Psoas muscle (tissue), 8 donors: ENCODE data around the gene KHDRBS2. TPM values are rescaled to one million over a fixed set of nuclear protein-coding genes. Genes with fewer than 3 reads are reported as not detected.

Experiments
- ATAC-seq, 4 donors: fragments of 200-7000 bp; cut with Tn5 transposase; one replicate each; pipeline ENCODE4 v1.9.1; 2020; ENCODE audit warnings: moderate library complexity in 3 of 4, mild to moderate bottlenecking in 2 of 4
- DNase-seq, 2 donors: peaks; one replicate each; pipeline ENCODE4 v3.0.0-alpha.2; 2020
- H3K27ac ChIP-seq: fragments of 200-600 bp; one replicate; pipeline ENCODE4 v1.8.0; 2022
- H3K27me3 ChIP-seq, 3 donors: fragments of 200-600 bp in 1 of 3; one replicate each; pipeline versions ENCODE4 v1.6.1 to v1.8.0; 2013 to 2022; ENCODE audit warnings: low read length in 2 of 3, mild to moderate bottlenecking in 2 of 3, moderate library complexity in 1 of 3; ENCODE audit not compliant: insufficient read depth in 3 of 3
- H3K36me3 ChIP-seq, 2 donors: fragments of 200-600 bp in 1 of 2; one replicate each; pipeline versions ENCODE4 v1.6.1 to v1.8.0; 2013 to 2022; ENCODE audit warnings: low read depth in 1 of 2, mild to moderate bottlenecking in 1 of 2, moderate library complexity in 1 of 2; ENCODE audit not compliant: insufficient read depth in 1 of 2
- H3K4me1 ChIP-seq: fragments of 200-600 bp; one replicate; pipeline ENCODE4 v1.8.0; 2022
- H3K4me3 ChIP-seq: fragments of 200-600 bp; one replicate; pipeline ENCODE4 v1.8.0; 2022; ENCODE audit warnings: mild to moderate bottlenecking
- H3K9me3 ChIP-seq: fragments of 200-600 bp; one replicate; pipeline ENCODE4 v1.8.0; 2022
- CTCF ChIP-seq: fragments of 200-600 bp; IDR thresholded peaks from one replicate; pipeline ENCODE4 v1.8.0; 2022; ENCODE audit warnings: antibody characterized with exemption
- WGBS, 3 donors: extraction: QIAGEN DNeasy Blood & Tissue Kit; methylation state at CpG; one replicate each; pipeline versions ENCODE4 v1.1.6 to v1.1.7; 2013; 5-methylcytosine and 5-hydroxymethylcytosine counted together
- intact Hi-C, 2 donors: fragments of 100-400 bp; cut with DNase I; formaldehyde crosslinking; loops; one replicate each; pipeline versions ENCODE4 v1.11.0 to v1.14.2; 2022
- polyA plus RNA-seq, 3 donors: library from polyadenylated mRNA; stranded (reverse); fragments of 200-250 nt; gene quantifications; one replicate each; pipeline ENCODE4 v1.2.3, GENCODE V29; 2013
- total RNA-seq, 4 donors: library from RNA; stranded (reverse); fragmentation: NEBNext Ultra II Directional in 2 of 4; extraction: Animal tissue kit (Norgen Biotek cat#: 25700) in 2 of 4; gene quantifications; one replicate each; pipeline versions ENCODE4 v1.2.1 to v1.2.4, GENCODE V29; 2021 to 2023
- donor health status: healthy with polysubstance abuse.
- donor health status: DM: no; HTN: no; CAD: no; lungs with moderate emphysema.
- donor health status: Bipolar disorder and iron deficiency.
- donor health status: healthy.
- donor health status: DM: yes; HTN: yes; CAD: no.
- donor health status: DM: no; HTN: no; CAD: no.
- donor health status: DM: no; HTN: no; CAD: no.
- donor health status: DM: yes; HTN: yes; CAD: no.

Gene KHDRBS2
- total and polyA plus RNA-seq, 7 donors: 0.04 to 0.15 (median 0.06) TPM; not detected in 3

- Histone ChIP-seq H3K36me3 (no peaks in the 10 kb centered on the region), H3K4me1 (no peaks in the 10 kb centered on the region), H3K9me3 (no peaks in the 10 kb centered on the region), H3K27me3 (no peaks in the 10 kb centered on the region), H3K27ac (no peak overlapping the region), H3K4me3 (no peak overlapping the region)
- intact Hi-C loops: no loop called here
- ATAC-seq: no peak
- TF ChIP-seq CTCF: no peak
- no peak for DNase-seq
Observed at GRCh38 chr6:61989616-61990015, 296.4 kb downstream of the KHDRBS2 start.

GRCh38 chr6:61980622-61981021 lies 305.4 kb downstream of the KHDRBS2 start:
- TF ChIP-seq CTCF: no peak
- Histone ChIP-seq H3K4me1 (no peaks in the 10 kb centered on the region), H3K27me3 (no peaks in the 10 kb centered on the region), H3K36me3 (no peaks in the 10 kb centered on the region), H3K27ac (no peak overlapping the region), H3K9me3 (no peaks in the 10 kb centered on the region), H3K4me3 (no peak overlapping the region)
- intact Hi-C loops: no loop called here
- ATAC-seq (no peak), DNase-seq (no peak)
- 42 to 51% (median 43%) methylated on average over 1 of the region's 1 CpG for WGBS, 3 donors

- Histone ChIP-seq H3K36me3 (no peaks in the 10 kb centered on the region), H3K27ac (no peak overlapping the region), H3K27me3 (no peaks in the 10 kb centered on the region), H3K4me1 (no peaks in the 10 kb centered on the region), H3K9me3 (no peaks in the 10 kb centered on the region), H3K4me3 (no peak overlapping the region)
- 55 to 62% (median 57%) methylated on average over 1 of the region's 1 CpG for WGBS, 3 donors
- no peak for TF ChIP-seq CTCF
- no peak for DNase-seq
- ATAC-seq: no peak
- intact Hi-C loops: no loop called here
Observed at GRCh38 chr6:61977947-61978346, 308.1 kb downstream of the KHDRBS2 start.

- no peaks in the 10 kb centered on the region for H3K9me3 ChIP-seq
- H3K36me3 ChIP-seq: no peaks in the 10 kb centered on the region
- no peaks in the 10 kb centered on the region for H3K27me3 ChIP-seq
- WGBS, 3 donors: 57 to 68% (median 63%) methylated on average over 1 of the region's 1 CpG
- H3K4me1 ChIP-seq: no peaks in the 10 kb centered on the region
- intact Hi-C loops: no loop called here
- ATAC-seq (no peak), DNase-seq (no peak)
- no peak overlapping the region for H3K27ac ChIP-seq
- no peak for TF ChIP-seq CTCF
- H3K4me3 ChIP-seq: no peak overlapping the region
Observed at GRCh38 chr6:61977099-61977498, 308.9 kb downstream of the KHDRBS2 start.

- peaks cover 4% of the 10 kb centered on the region for H3K9me3 ChIP-seq
- no peak for TF ChIP-seq CTCF
- no peaks in the 10 kb centered on the region for H3K4me1 ChIP-seq
- no peak for DNase-seq
- ATAC-seq: no peak
- intact Hi-C loops: no loop called here
- no peaks in the 10 kb centered on the region for H3K27me3 ChIP-seq
- no peaks in the 10 kb centered on the region for H3K36me3 ChIP-seq
- no peak overlapping the region for H3K4me3 ChIP-seq
- WGBS, 3 donors: 83 to 94% (median 89%) methylated on average over 2 of the region's 2 CpGs
- no peak overlapping the region for H3K27ac ChIP-seq
Observed at GRCh38 chr6:61959196-61959595, 326.8 kb downstream of the KHDRBS2 start.
